ENCODE measurements around the gene FRMD1.

- TF ChIP-seq CTCF (IDR thresholded peaks at IDR 0.05) = no peak
- no peak for TF ChIP-seq POLR2A (IDR thresholded peaks at IDR 0.05)
Observed at GRCh38 chr6:168073937-168074730, 4.9 kb downstream of the FRMD1 start.

All from transverse colon (tissue), 3 donors.